ENCODE data around the gene CCDC57.

DNA sequence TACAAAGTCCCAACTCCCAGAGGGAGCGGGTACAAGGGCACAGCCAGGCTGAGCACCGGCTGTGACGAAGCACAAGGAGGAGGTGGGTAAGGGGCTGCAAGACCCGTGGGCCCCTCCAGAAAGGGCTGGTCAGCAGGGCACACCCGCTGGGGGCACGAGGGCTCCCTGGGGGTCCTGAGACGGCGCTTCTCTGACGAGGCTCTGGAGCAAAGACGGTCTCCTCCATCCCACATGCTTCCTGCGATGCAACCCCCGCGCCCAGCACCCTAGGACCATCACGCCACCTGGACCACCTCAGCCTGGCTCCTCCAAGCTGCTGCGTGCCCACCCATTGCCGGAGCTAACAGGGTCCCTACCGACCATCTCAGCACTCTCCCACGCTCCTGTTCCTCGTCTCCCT lies 8.7 kb downstream of the CCDC57 start:
- TF ChIP-seq, protein P1, sequence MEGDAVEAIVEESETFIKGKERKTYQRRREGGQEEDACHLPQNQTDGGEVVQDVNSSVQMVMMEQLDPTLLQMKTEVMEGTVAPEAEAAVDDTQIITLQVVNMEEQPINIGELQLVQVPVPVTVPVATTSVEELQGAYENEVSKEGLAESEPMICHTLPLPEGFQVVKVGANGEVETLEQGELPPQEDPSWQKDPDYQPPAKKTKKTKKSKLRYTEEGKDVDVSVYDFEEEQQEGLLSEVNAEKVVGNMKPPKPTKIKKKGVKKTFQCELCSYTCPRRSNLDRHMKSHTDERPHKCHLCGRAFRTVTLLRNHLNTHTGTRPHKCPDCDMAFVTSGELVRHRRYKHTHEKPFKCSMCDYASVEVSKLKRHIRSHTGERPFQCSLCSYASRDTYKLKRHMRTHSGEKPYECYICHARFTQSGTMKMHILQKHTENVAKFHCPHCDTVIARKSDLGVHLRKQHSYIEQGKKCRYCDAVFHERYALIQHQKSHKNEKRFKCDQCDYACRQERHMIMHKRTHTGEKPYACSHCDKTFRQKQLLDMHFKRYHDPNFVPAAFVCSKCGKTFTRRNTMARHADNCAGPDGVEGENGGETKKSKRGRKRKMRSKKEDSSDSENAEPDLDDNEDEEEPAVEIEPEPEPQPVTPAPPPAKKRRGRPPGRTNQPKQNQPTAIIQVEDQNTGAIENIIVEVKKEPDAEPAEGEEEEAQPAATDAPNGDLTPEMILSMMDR (IDR thresholded peaks at IDR 0.05; ENCODE audit: insufficient read depth, low read length, poor library complexity, severe bottlenecking), result no peak
- no peak for TF ChIP-seq EZH2phosphoT487 (conservative IDR thresholded peaks at IDR 0.05; ENCODE audit: low read length)

Measured in SU-DHL-6 (cell line).